CD14-positive monocyte (primary cell): ENCODE results near the gene BCKDHA. TPM values are rescaled to one million over a fixed set of nuclear protein-coding genes. Genes with fewer than 3 reads are reported as not detected.

Experiments
- DNase-seq, 3 donors: peaks; one replicate each; pipeline ENCODE4 v3.0.0-alpha.2; 2011 to 2022
- H2AFZ ChIP-seq: 2 replicates; pipeline ENCODE4 v1.6.0; 2012; ENCODE audit warnings: mild to moderate bottlenecking, low read depth, low read length, inconsistent platforms; ENCODE audit not compliant: insufficient read depth, poor library complexity, severe bottlenecking
- H3K27ac ChIP-seq, 2 donors: 1 replicate in 1 of 2; 2 replicates in 1 of 2; pipeline ENCODE4 v1.5.1; 2012 to 2013; ENCODE audit warnings: low read length in 2 of 2, control low read depth in 1 of 2, inconsistent platforms in 1 of 2, low read depth in 1 of 2, mild to moderate bottlenecking in 1 of 2
- H3K27me3 ChIP-seq, 2 donors: one replicate each; pipeline versions ENCODE4 v1.6.0 to v1.6.1; 2011 to 2013; ENCODE audit warnings: low read length in 2 of 2; ENCODE audit not compliant: control insufficient read depth in 2 of 2, insufficient read depth in 2 of 2
- H3K36me3 ChIP-seq, 2 donors: replicated peaks in 1 of 2; 1 replicate in 1 of 2; 2 replicates in 1 of 2; pipeline versions ENCODE4 v1.5.1 to v1.6.1; 2012 to 2013; ENCODE audit warnings: low read length in 2 of 2, control low read depth in 1 of 2, inconsistent platforms in 1 of 2, mild to moderate bottlenecking in 1 of 2; ENCODE audit not compliant: insufficient read depth in 2 of 2, control insufficient read depth in 1 of 2
- H3K4me1 ChIP-seq, 2 donors: 1 replicate in 1 of 2; 2 replicates in 1 of 2; pipeline versions ENCODE4 v1.5.1 to v1.6.1; 2012 to 2013; ENCODE audit warnings: low read length in 2 of 2, control low read depth in 1 of 2, inconsistent platforms in 1 of 2, mild to moderate bottlenecking in 1 of 2, moderate library complexity in 1 of 2; ENCODE audit not compliant: insufficient read depth in 2 of 2, control insufficient read depth in 1 of 2
- H3K4me2 ChIP-seq: replicated peaks from 2 replicates; pipeline ENCODE3; 2012; ENCODE audit warnings: low read length, moderate library complexity, mild to moderate bottlenecking; ENCODE audit not compliant: poor library complexity, severe bottlenecking; ENCODE audit errors: extremely low read depth
- H3K4me3 ChIP-seq, 3 experiments: fragments of 200-600 bp in 1 of 3; sonication (generic) in 1 of 3; replicated peaks in 1 of 3; 1 replicate in 2 of 3; 2 replicates in 1 of 3; pipeline ENCODE4 v1.5.1; 2011 to 2013; ENCODE audit warnings: low read length in 3 of 3, mild to moderate bottlenecking in 3 of 3, control low read depth in 2 of 3, low read depth in 2 of 3, inconsistent platforms in 1 of 3, moderate library complexity in 1 of 3
- H3K79me2 ChIP-seq: 2 replicates; pipeline ENCODE4 v1.6.0; 2012; ENCODE audit warnings: mild to moderate bottlenecking, control low read depth, inconsistent platforms, low read length, moderate library complexity; ENCODE audit not compliant: insufficient read depth
- H3K9ac ChIP-seq: 2 replicates; pipeline ENCODE4 v1.6.0; 2017; ENCODE audit warnings: low read length, mild to moderate bottlenecking; ENCODE audit not compliant: insufficient read depth, poor library complexity, severe bottlenecking
- H3K9me3 ChIP-seq, 2 donors: replicated peaks in 1 of 2; 1 replicate in 1 of 2; 2 replicates in 1 of 2; pipeline versions ENCODE4 v1.5.1 to v1.6.1; 2012 to 2013; ENCODE audit warnings: low read length in 2 of 2, control low read depth in 1 of 2; ENCODE audit not compliant: control insufficient read depth in 1 of 2, insufficient read depth in 1 of 2
- H4K20me1 ChIP-seq: 2 replicates; pipeline ENCODE4 v1.6.0; 2012; ENCODE audit warnings: mild to moderate bottlenecking, low read length, control low read depth, moderate library complexity; ENCODE audit not compliant: insufficient read depth
- H3K27ac Mint-ChIP-seq, 7 donors: one replicate each; pipeline ENCODE4 v1.8.0; 2020; ENCODE audit warnings: mild to moderate bottlenecking in 7 of 7, mixed read lengths in 7 of 7, moderate library complexity in 6 of 7, inconsistent platforms in 2 of 7
- H3K27me3 Mint-ChIP-seq, 3 donors: one replicate each; pipeline ENCODE4 v1.8.0; 2021 to 2022; ENCODE audit warnings: low read depth in 3 of 3, mild to moderate bottlenecking in 3 of 3, mixed read lengths in 3 of 3, moderate library complexity in 3 of 3, inconsistent platforms in 1 of 3
- H3K36me3 Mint-ChIP-seq, 2 donors: one replicate each; pipeline ENCODE4 v1.8.0; 2020; ENCODE audit warnings: mixed read lengths in 2 of 2, inconsistent platforms in 1 of 2, mild to moderate bottlenecking in 1 of 2
- H3K4me1 Mint-ChIP-seq: one replicate; pipeline ENCODE4 v1.8.0; 2020; ENCODE audit warnings: mild to moderate bottlenecking, mixed read lengths
- H3K4me3 Mint-ChIP-seq, 2 donors: one replicate each; pipeline ENCODE4 v1.8.0; 2020; ENCODE audit warnings: mild to moderate bottlenecking in 2 of 2, mixed read lengths in 2 of 2, moderate library complexity in 1 of 2
- H3K9me3 Mint-ChIP-seq, 7 donors: one replicate each; pipeline ENCODE4 v1.8.0; 2020 to 2022; ENCODE audit warnings: mixed read lengths in 7 of 7, mild to moderate bottlenecking in 6 of 7, moderate library complexity in 6 of 7, inconsistent platforms in 2 of 7
- CTCF ChIP-seq: fragments of 200-600 bp; IDR thresholded peaks from one replicate; pipeline ENCODE4 v1.8.0; 2022; ENCODE audit warnings: antibody characterized with exemption, mild to moderate bottlenecking
- WGBS: methylation state at CpG from one replicate; pipeline ENCODE4 v1.1.5; 2013; ENCODE audit warnings: missing lambda C conversion rate; ENCODE audit not compliant: insufficient coverage; 5-methylcytosine and 5-hydroxymethylcytosine counted together
- intact Hi-C, 2 donors: fragments of 100-400 bp; cut with micrococcal nuclease; formaldehyde crosslinking; loops; one replicate each; pipeline versions ENCODE4 v1.15.0 to v1.15.1; 2023
- polyA plus RNA-seq, 3 donors: library from polyadenylated mRNA; depleted of rRNA in 1 of 3; unstranded in 2 of 3; stranded (reverse) in 1 of 3; fragments of 300-500 nt in 2 of 3; fragments of >200 nt in 1 of 3; fragmentation: Illumina TruSeq in 2 of 3; gene quantifications; 1 replicate in 2 of 3; 2 replicates in 1 of 3; pipeline ENCODE4 v1.2.3, GENCODE V29; 2012 to 2021

Gene BCKDHA
- polyA plus RNA-seq, 3 donors: 52.4 to 90.1 (median 87.6) TPM

- H3K9ac ChIP-seq: peak overlapping the region; percentile 71
Observed at GRCh38 chr19:41428481-41428859, 30.9 kb downstream of the BCKDHA start.

GRCh38 chr19:41430922-41431321 is 33.3 kb downstream of the BCKDHA start:
- peaks cover 0 to 1% (median 0%) of the 10 kb centered on the region in 3 donors for H3K27me3 Mint-ChIP-seq
- H3K4me3 Mint-ChIP-seq: no peak overlapping the region
- no peak for TF ChIP-seq CTCF
- peaks cover 27 to 44% of the 10 kb centered on the region in 2 donors for H3K36me3 Mint-ChIP-seq
- Histone ChIP-seq H3K36me3 (peaks cover 14 to 22% of the 10 kb centered on the region in 2 donors), H3K4me3 (no peak overlapping the region), H3K4me1 (peaks cover 49 to 55% of the 10 kb centered on the region in 2 donors), H3K9ac (no peak overlapping the region), H2AFZ (no peak overlapping the region), H4K20me1 (peaks cover 13% of the 10 kb centered on the region), H3K9me3 (no peaks in the 10 kb centered on the region), H3K4me2 (no peak overlapping the region), H3K27me3 (no peaks in the 10 kb centered on the region), H3K27ac (no peak overlapping the region), H3K79me2 (peaks cover 45% of the 10 kb centered on the region)
- peak overlapping the region in 3 of 7 donors; percentile 11 to 85 (median 15) for H3K27ac Mint-ChIP-seq
- intact Hi-C loops: loop anchor here (5.0 to 10.0 kb wide), 2 partner anchors 34 to 166 kb away; partner anchors contain the start of genes BCKDHA (in 1 of the 2), EXOSC5 (in 1 of the 2) and HNRNPUL1 (in 1 of the 2)
- 53% methylated on average over 3 of the region's 6 CpGs for WGBS
- no peaks in the 10 kb centered on the region for H3K9me3 Mint-ChIP-seq
- DNase-seq: no peak
- peaks cover 47% of the 10 kb centered on the region for H3K4me1 Mint-ChIP-seq

More at GRCh38 chr19:41428481-41428859, 30.9 kb downstream of the BCKDHA start:
- H3K27ac ChIP-seq: peak overlapping the region; percentile 73 to 77
- H4K20me1 ChIP-seq: peaks cover 34% of the 10 kb centered on the region
- TF ChIP-seq CTCF: no peak
- DNase-seq: no peak
- no peak overlapping the region for H2AFZ ChIP-seq
- Mint-ChIP-seq H3K4me3 (peak overlapping the region; percentile 94 to 98), H3K9me3 (no peaks in the 10 kb centered on the region), H3K4me1 (peaks cover 56% of the 10 kb centered on the region), H3K27ac (peak overlapping the region in 6 of 7 donors; percentile 39 to 97 (median 90)), H3K27me3 (peaks cover 0 to 1% (median 0%) of the 10 kb centered on the region in 3 donors), H3K36me3 (peaks cover 34 to 55% of the 10 kb centered on the region in 2 donors)
- H3K4me1 ChIP-seq: peaks cover 60 to 67% of the 10 kb centered on the region in 2 donors
- intact Hi-C loops: loop anchor here in 1 of 2 donors (10.0 kb wide), 1 partner anchor 54 kb away; the partner anchor contains the start of gene TMEM91
- 0% methylated on average over 1 of the region's 1 CpG for WGBS
- peak overlapping the region; percentile 61 to 85 (median 75) for H3K4me3 ChIP-seq
- no peaks in the 10 kb centered on the region for H3K27me3 ChIP-seq
- peaks cover 69% of the 10 kb centered on the region for H3K79me2 ChIP-seq
- H3K9me3 ChIP-seq: no peaks in the 10 kb centered on the region
- H3K36me3 ChIP-seq: peaks cover 37 to 41% of the 10 kb centered on the region in 2 donors
- H3K4me2 ChIP-seq: peak overlapping the region; percentile 87
